Smooth muscle cell (in vitro differentiated cells): Measurements from ENCODE around the gene STAP1. TPM values are rescaled to one million over a fixed set of nuclear protein-coding genes. Genes with fewer than 3 reads are reported as not detected.

ENCODE experiments used
- DNase-seq: peaks from one replicate; lab custom pipeline; 2025; ENCODE audit not compliant: unreplicated experiment; lab: John Stamatoyannopoulos, UW
- H2AFZ ChIP-seq: fragments of 200-600 bp; sonication (generic); 2 replicates; pipeline ENCODE4 v1.6.0; 2016; ENCODE audit warnings: antibody characterized with exemption, low read depth, mild to moderate bottlenecking
- H3F3A ChIP-seq: fragments of 200-600 bp; sonication (generic); 2 replicates; pipeline ENCODE4 v1.6.0; 2017; ENCODE audit warnings: antibody characterized with exemption, low read depth
- H3K27ac ChIP-seq: fragments of 200-600 bp; sonication (generic); 2 replicates; pipeline ENCODE4 v1.5.1; 2016; ENCODE audit warnings: low read depth, mild to moderate bottlenecking
- H3K27me3 ChIP-seq: fragments of 200-600 bp; sonication (generic); 2 replicates; pipeline ENCODE4 v1.6.1; 2016; ENCODE audit warnings: low read depth, mild to moderate bottlenecking
- H3K36me3 ChIP-seq: fragments of 200-600 bp; sonication (generic); 2 replicates; pipeline ENCODE4 v1.5.1; 2016; ENCODE audit warnings: low read depth
- H3K4me1 ChIP-seq: fragments of 200-600 bp; sonication (generic); 2 replicates; pipeline ENCODE4 v1.5.1; 2016; ENCODE audit warnings: low read depth
- H3K4me2 ChIP-seq: fragments of 200-600 bp; sonication (generic); 2 replicates; pipeline ENCODE4 v1.6.0; 2016; ENCODE audit warnings: mild to moderate bottlenecking
- H3K4me3 ChIP-seq: fragments of 200-600 bp; sonication (generic); 2 replicates; pipeline ENCODE4 v1.5.1; 2016; ENCODE audit warnings: mild to moderate bottlenecking
- H3K79me2 ChIP-seq: fragments of 200-600 bp; sonication (generic); 2 replicates; pipeline ENCODE4 v1.6.0; 2016; ENCODE audit warnings: low read depth, mild to moderate bottlenecking
- H3K9ac ChIP-seq: fragments of 200-600 bp; sonication (generic); 2 replicates; pipeline ENCODE4 v1.6.0; 2016; ENCODE audit warnings: low read depth
- H3K9me3 ChIP-seq: fragments of 200-600 bp; sonication (generic); replicated peaks from 2 replicates; pipeline ENCODE4 v1.5.1; 2016; ENCODE audit warnings: low read depth
- H4K20me1 ChIP-seq: fragments of 200-600 bp; sonication (generic); 2 replicates; pipeline ENCODE4 v1.6.0; 2016; ENCODE audit warnings: low read depth
- CTCF ChIP-seq: fragments of 200-600 bp; sonication (generic); IDR thresholded peaks from 2 replicates; pipeline ENCODE4 v1.5.1; 2017; ENCODE audit warnings: borderline replicate concordance, mild to moderate bottlenecking, antibody characterized with exemption; ENCODE audit not compliant: insufficient read depth, poor library complexity, severe bottlenecking
- whole genome bisulfite sequencing: methylation state at CpG from one replicate; pipeline ENCODE4 v1.1.7; 2016; ENCODE audit warnings: low lambda C conversion rate; 5-methylcytosine and 5-hydroxymethylcytosine counted together
- polyA plus RNA-seq: library from polyadenylated mRNA; unstranded; fragments of >200 nt; fragmentation: Nextera tagmentation; extraction: Ambion mirVana; gene quantifications from 2 replicates; pipeline ENCODE4 v1.2.1, GENCODE V29; 2016
- total RNA-seq: library from RNA; depleted of rRNA; stranded (reverse); fragments of >200 nt; gene quantifications from 2 replicates; pipeline ENCODE4 v1.2.3, GENCODE V29; 2014

The STAP1 gene
- total and polyA plus RNA-seq, 2 experiments from 2014 or later = not detected

GRCh38 chr4:67566335-67566734 lies 7.8 kb downstream of the STAP1 start:
- H3K4me3 ChIP-seq = no peak overlapping the region
- no peaks in the 10 kb centered on the region for H3F3A ChIP-seq
- DNase-seq = no peak

GRCh38 chr4:67568820-67569219 lies 10.3 kb downstream of the STAP1 start:
- H3K4me2 ChIP-seq = no peak overlapping the region
- H2AFZ ChIP-seq = no peak overlapping the region
- H3K79me2 ChIP-seq = no peaks in the 10 kb centered on the region
- no peaks in the 10 kb centered on the region for H3K27me3 ChIP-seq
- no peaks in the 10 kb centered on the region for H3K9me3 ChIP-seq
- H3K36me3 ChIP-seq = no peaks in the 10 kb centered on the region
- no peaks in the 10 kb centered on the region for H4K20me1 ChIP-seq
- H3F3A ChIP-seq = no peaks in the 10 kb centered on the region
- DNase-seq = no peak
- no peak overlapping the region for H3K4me3 ChIP-seq
- H3K4me1 ChIP-seq = no peaks in the 10 kb centered on the region
- no peak overlapping the region for H3K9ac ChIP-seq
- no peak for TF ChIP-seq CTCF
- 63% methylated on average over 2 of the region's 2 CpGs for WGBS
- no peak overlapping the region for H3K27ac ChIP-seq

More at GRCh38 chr4:67566335-67566734, 7.8 kb downstream of the STAP1 start:
- H3K4me1 ChIP-seq = no peaks in the 10 kb centered on the region
- no peak overlapping the region for H3K4me2 ChIP-seq
- no peak overlapping the region for H2AFZ ChIP-seq
- TF ChIP-seq CTCF = no peak
- no peak overlapping the region for H3K27ac ChIP-seq
- no peaks in the 10 kb centered on the region for H3K36me3 ChIP-seq
- no peaks in the 10 kb centered on the region for H4K20me1 ChIP-seq
- 97% methylated on average over 3 of the region's 3 CpGs for WGBS
- no peaks in the 10 kb centered on the region for H3K9me3 ChIP-seq
- no peaks in the 10 kb centered on the region for H3K79me2 ChIP-seq
- no peak overlapping the region for H3K9ac ChIP-seq
- no peaks in the 10 kb centered on the region for H3K27me3 ChIP-seq

- 100% methylated on average over 1 of the region's 1 CpG for WGBS
- no peak for DNase-seq
- no peak for TF ChIP-seq CTCF
- no peaks in the 10 kb centered on the region for H3K4me1 ChIP-seq
- no peaks in the 10 kb centered on the region for H4K20me1 ChIP-seq
- H3K9ac ChIP-seq = no peak overlapping the region
- H2AFZ ChIP-seq = no peak overlapping the region
- no peaks in the 10 kb centered on the region for H3K9me3 ChIP-seq
- H3K79me2 ChIP-seq = no peaks in the 10 kb centered on the region
- no peaks in the 10 kb centered on the region for H3K36me3 ChIP-seq
- no peaks in the 10 kb centered on the region for H3F3A ChIP-seq
- H3K4me2 ChIP-seq = no peak overlapping the region
- H3K27me3 ChIP-seq = no peaks in the 10 kb centered on the region
- H3K4me3 ChIP-seq = no peak overlapping the region
- H3K27ac ChIP-seq = no peak overlapping the region
Measured at GRCh38 chr4:67570537-67570936, 12.0 kb downstream of the STAP1 start.

GRCh38 chr4:67571975-67572374 lies 13.4 kb downstream of the STAP1 start:
- no peaks in the 10 kb centered on the region for H3K79me2 ChIP-seq
- no peaks in the 10 kb centered on the region for H3K4me1 ChIP-seq
- no peak overlapping the region for H3K4me3 ChIP-seq
- DNase-seq = no peak
- H3F3A ChIP-seq = no peaks in the 10 kb centered on the region
- H3K36me3 ChIP-seq = no peaks in the 10 kb centered on the region
- no peak overlapping the region for H3K4me2 ChIP-seq
- H3K9me3 ChIP-seq = no peaks in the 10 kb centered on the region
- no peaks in the 10 kb centered on the region for H3K27me3 ChIP-seq
- H4K20me1 ChIP-seq = no peaks in the 10 kb centered on the region
- TF ChIP-seq CTCF = no peak
- WGBS = 50% methylated on average over 1 of the region's 1 CpG
- peak overlapping the region; percentile 21 for H2AFZ ChIP-seq
- H3K9ac ChIP-seq = no peak overlapping the region
- no peak overlapping the region for H3K27ac ChIP-seq
